WTC11 (cell line): Measurements from ENCODE around the gene PER1. TPM values are rescaled to one million over a fixed set of nuclear protein-coding genes. Genes with fewer than 3 reads are reported as not detected.

Experiments
- ATAC-seq: fragments of 200-7000 bp; cut with Tn5 transposase; 2 replicates; pipeline ENCODE4 v1.10.0; 2021; ENCODE audit warnings: mild to moderate bottlenecking, moderate library complexity
- CTCF ChIA-PET: fragments of 300-600 bp; sonication (Branson Sonifier 250); formaldehyde crosslinking; loops from one replicate; lab custom pipeline; 2021; ENCODE audit warnings: antibody characterized with exemption; lab: Charles Lee
- POLR2A ChIA-PET: fragments of 350-600 bp; sonication (Branson Sonifier 250); formaldehyde crosslinking; loops from one replicate; lab custom pipeline; 2021; ENCODE audit warnings: antibody characterized with exemption; lab: Charles Lee
- DNase-seq: peaks from one replicate; pipeline ENCODE4 v3.0.0; 2021; ENCODE audit warnings: low spot score
- H3K27ac Mint-ChIP-seq: 2 replicates; pipeline ENCODE4 v1.8.0; 2021; ENCODE audit warnings: mixed read lengths
- H3K27me3 Mint-ChIP-seq: 2 replicates; pipeline ENCODE4 v1.8.0; 2021; ENCODE audit warnings: low read depth, mild to moderate bottlenecking, moderate library complexity, mixed read lengths
- H3K36me3 Mint-ChIP-seq: 2 replicates; pipeline ENCODE4 v1.8.0; 2021; ENCODE audit warnings: mixed read lengths
- H3K4me1 Mint-ChIP-seq: 2 replicates; pipeline ENCODE4 v1.8.0; 2022; ENCODE audit warnings: mixed read lengths
- H3K4me3 Mint-ChIP-seq: 2 replicates; pipeline ENCODE4 v1.8.0; 2021; ENCODE audit warnings: mild to moderate bottlenecking, moderate library complexity, mixed read lengths
- H3K9me3 Mint-ChIP-seq: 2 replicates; pipeline ENCODE4 v1.8.0; 2021; ENCODE audit warnings: mixed read lengths
- ARID4B ChIP-seq: sonication (generic); formaldehyde crosslinking; IDR thresholded peaks from 2 replicates; pipeline ENCODE4 v1.8.0; 2023; ENCODE audit warnings: missing genetic modification reagents, mild to moderate bottlenecking, borderline replicate concordance
- CBFB ChIP-seq: sonication (generic); formaldehyde crosslinking; IDR thresholded peaks from 2 replicates; pipeline ENCODE4 v1.8.1; 2022; ENCODE audit warnings: mild to moderate bottlenecking, low read depth, missing genetic modification reagents
- E2F4 ChIP-seq: sonication (generic); formaldehyde crosslinking; IDR thresholded peaks from 2 replicates; pipeline ENCODE4 v1.8.1; 2022; ENCODE audit warnings: low read depth, mild to moderate bottlenecking, moderate library complexity, missing genetic modification reagents, borderline replicate concordance
- HMGXB4 ChIP-seq: sonication (generic); formaldehyde crosslinking; IDR thresholded peaks from 2 replicates; pipeline ENCODE4 v1.8.1; 2023; ENCODE audit warnings: mild to moderate bottlenecking, moderate library complexity, missing genetic modification reagents
- KAT7 ChIP-seq: sonication (generic); formaldehyde crosslinking; IDR thresholded peaks from 2 replicates; pipeline ENCODE4 v1.8.1; 2023; ENCODE audit warnings: missing genetic modification reagents, mild to moderate bottlenecking, borderline replicate concordance
- MAX ChIP-seq: sonication (generic); formaldehyde crosslinking; IDR thresholded peaks from 2 replicates; pipeline ENCODE4 v1.8.0; 2022; ENCODE audit warnings: mild to moderate bottlenecking, missing genetic modification reagents
- MLX ChIP-seq: sonication (generic); formaldehyde crosslinking; IDR thresholded peaks from 2 replicates; pipeline ENCODE4 v1.8.1; 2023; ENCODE audit warnings: mild to moderate bottlenecking, missing genetic modification reagents, moderate library complexity
- NFYB ChIP-seq: sonication (generic); formaldehyde crosslinking; conservative IDR thresholded peaks from 2 replicates; pipeline ENCODE4 v1.8.0; 2022; ENCODE audit warnings: low read depth, missing genetic modification reagents
- PRDM15 ChIP-seq: sonication (generic); formaldehyde crosslinking; IDR thresholded peaks from 2 replicates; pipeline ENCODE4 v1.8.0; 2022; ENCODE audit warnings: missing genetic modification reagents
- RELA ChIP-seq: sonication (generic); formaldehyde crosslinking; IDR thresholded peaks from 2 replicates; pipeline ENCODE4 v1.8.1; 2022; ENCODE audit warnings: missing genetic modification reagents, mild to moderate bottlenecking, borderline replicate concordance
- RORB ChIP-seq: fragments of 250-450 bp; sonication (Bioruptor Pico); IDR thresholded peaks from 2 replicates; pipeline ENCODE4 v1.9.0; 2021; ENCODE audit warnings: mild to moderate bottlenecking
- TEAD4 ChIP-seq: sonication (generic); formaldehyde crosslinking; IDR thresholded peaks from 2 replicates; pipeline ENCODE4 v1.8.0; 2022; ENCODE audit warnings: mild to moderate bottlenecking, missing genetic modification reagents
- ZNF219 ChIP-seq: sonication (generic); formaldehyde crosslinking; IDR thresholded peaks from 2 replicates; pipeline ENCODE4 v1.8.0; 2023; ENCODE audit warnings: missing genetic modification reagents, mild to moderate bottlenecking, borderline replicate concordance
- ZNF232 ChIP-seq: sonication (generic); formaldehyde crosslinking; IDR thresholded peaks from 2 replicates; pipeline ENCODE4 v1.8.0; 2022; ENCODE audit warnings: mild to moderate bottlenecking, missing genetic modification reagents
- total RNA-seq: library from RNA; stranded (reverse); gene quantifications from 3 replicates; pipeline ENCODE4 v1.2.3, GENCODE V29; 2021

The PER1 gene
- total RNA-seq, 1 experiment from 2014 or later = 46.9 TPM

- TF ChIP-seq PRDM15 (CRISPR knock-in tag) = no peak
- TF ChIP-seq HMGXB4 (CRISPR knock-in tag) = no peak
- no peak for TF ChIP-seq ZNF219 (CRISPR knock-in tag)
Observed at GRCh38 chr17:8128125-8128784, 23.9 kb downstream of the PER1 start (continued).

GRCh38 chr17:8126491-8127066, 25.6 kb downstream of the PER1 start:
- POLR2A ChIA-PET = no interaction called here
- TF ChIP-seq TEAD4 (no peak), RORB (no peak), ZNF232 (CRISPR knock-in tag) (0 out of 2 replicates have a peak, but pooled peaks have one; percentile 44), NFYB (CRISPR knock-in tag) (no peak), MAX (CRISPR knock-in tag) (no peak), KAT7 (CRISPR knock-in tag) (no peak), CBFB (CRISPR knock-in tag) (no peak)
- peak overlapping the region; percentile 42; the same call in 1 of the 2 replicates for H3K27ac Mint-ChIP-seq
- peak; percentile 60 for DNase-seq
- peak overlapping the region; percentile 85 for H3K4me3 Mint-ChIP-seq
- CTCF ChIA-PET = interaction anchor here (0.6 to 1.6 kb wide), 11 partner anchors 11 to 1216 kb away, joined by 3 to 7 read pairs (median 4); no protein-coding TSS in a partner anchor
- no peaks in the 10 kb centered on the region for H3K9me3 Mint-ChIP-seq
- peaks cover 78% of the 10 kb centered on the region for H3K27me3 Mint-ChIP-seq
- H3K4me1 Mint-ChIP-seq = peaks cover 20% of the 10 kb centered on the region
- peak; percentile 7 for ATAC-seq
- no peaks in the 10 kb centered on the region for H3K36me3 Mint-ChIP-seq

GRCh38 chr17:8125947-8126490, 26.2 kb downstream of the PER1 start:
- CTCF ChIA-PET = interaction anchor here (0.6 to 1.6 kb wide), 8 partner anchors 11 to 1215 kb away, joined by 3 to 7 read pairs (median 4); no protein-coding TSS in a partner anchor
- Mint-ChIP-seq H3K4me3 (peak overlapping the region; percentile 85), H3K27me3 (peaks cover 78% of the 10 kb centered on the region), H3K27ac (no peak overlapping the region; the same call in 1 of the 2 replicates), H3K36me3 (no peaks in the 10 kb centered on the region), H3K4me1 (peaks cover 20% of the 10 kb centered on the region), H3K9me3 (no peaks in the 10 kb centered on the region)
- DNase-seq (peak; percentile 74), ATAC-seq (no peak)
- no peak for TF ChIP-seq MLX (CRISPR knock-in tag)
- no peak for TF ChIP-seq ARID4B (CRISPR knock-in tag)
- no peak for TF ChIP-seq E2F4 (CRISPR knock-in tag)
- TF ChIP-seq RELA (CRISPR knock-in tag) = no peak
- POLR2A ChIA-PET = no interaction called here
